ENCODE results near the gene PDE6A. TPM values are rescaled to one million over a fixed set of nuclear protein-coding genes. Genes with fewer than 3 reads are reported as not detected.
"Not testable (repeated sequence)": the region's sequence is repeated elsewhere in the genome, so short reads cannot be mapped to it uniquely, and the experiment has no call there.

The PDE6A gene
- total RNA-seq, 2 experiments from 2014 or later: not detected

DNA sequence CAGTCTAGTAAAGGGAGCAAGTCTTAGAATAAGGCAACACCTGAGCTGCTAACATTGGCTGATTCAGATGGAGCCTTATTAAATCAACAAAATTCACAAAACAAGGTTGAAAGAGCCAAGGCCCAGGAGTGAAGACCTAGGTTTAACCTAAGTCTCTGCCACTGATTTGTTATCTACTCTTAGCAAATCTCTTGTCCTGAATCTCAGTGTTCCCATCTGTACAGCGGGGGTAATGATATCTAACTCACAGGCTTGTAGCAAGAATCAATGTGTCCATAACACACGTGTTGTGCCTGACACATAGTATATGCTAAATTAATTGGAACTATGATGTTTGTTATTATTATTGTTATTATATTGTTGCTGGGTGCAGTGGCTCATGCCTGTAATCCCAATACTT lies 61.0 kb downstream of the PDE6A start:
- TF ChIP-seq, protein P1, sequence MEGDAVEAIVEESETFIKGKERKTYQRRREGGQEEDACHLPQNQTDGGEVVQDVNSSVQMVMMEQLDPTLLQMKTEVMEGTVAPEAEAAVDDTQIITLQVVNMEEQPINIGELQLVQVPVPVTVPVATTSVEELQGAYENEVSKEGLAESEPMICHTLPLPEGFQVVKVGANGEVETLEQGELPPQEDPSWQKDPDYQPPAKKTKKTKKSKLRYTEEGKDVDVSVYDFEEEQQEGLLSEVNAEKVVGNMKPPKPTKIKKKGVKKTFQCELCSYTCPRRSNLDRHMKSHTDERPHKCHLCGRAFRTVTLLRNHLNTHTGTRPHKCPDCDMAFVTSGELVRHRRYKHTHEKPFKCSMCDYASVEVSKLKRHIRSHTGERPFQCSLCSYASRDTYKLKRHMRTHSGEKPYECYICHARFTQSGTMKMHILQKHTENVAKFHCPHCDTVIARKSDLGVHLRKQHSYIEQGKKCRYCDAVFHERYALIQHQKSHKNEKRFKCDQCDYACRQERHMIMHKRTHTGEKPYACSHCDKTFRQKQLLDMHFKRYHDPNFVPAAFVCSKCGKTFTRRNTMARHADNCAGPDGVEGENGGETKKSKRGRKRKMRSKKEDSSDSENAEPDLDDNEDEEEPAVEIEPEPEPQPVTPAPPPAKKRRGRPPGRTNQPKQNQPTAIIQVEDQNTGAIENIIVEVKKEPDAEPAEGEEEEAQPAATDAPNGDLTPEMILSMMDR (conservative IDR thresholded peaks at IDR 0.05; ENCODE audit: low read length): no peak
- no peak for TF ChIP-seq EZH2phosphoT487 (IDR thresholded peaks at IDR 0.05; ENCODE audit: borderline replicate concordance, low read depth, low read length)
- ChIA-PET POLR2A (no interaction called here), CTCF (ENCODE audit: unreplicated experiment) (no interaction called here)
- no peaks in the 10 kb centered on the region for H3K36me3 ChIP-seq (ENCODE audit: insufficient read depth, low read length)
- no peaks in the 10 kb centered on the region for H3K79me2 ChIP-seq (ENCODE audit: insufficient read depth, low read depth, low read length)
- H3K9me2 ChIP-seq (ENCODE audit: insufficient read depth, low read length): no peaks in the 10 kb centered on the region
- no peak overlapping the region for H3K27ac ChIP-seq (ENCODE audit: low read depth, low read length, poor library complexity, severe bottlenecking)
- H3K4me2 ChIP-seq (ENCODE audit: low read length): no peak overlapping the region
- H2AFZ ChIP-seq (ENCODE audit: low read length): no peak overlapping the region
- no peak overlapping the region for H3K4me3 ChIP-seq (ENCODE audit: low read depth, low read length, poor library complexity, severe bottlenecking)
- intact Hi-C loops (cut with micrococcal nuclease; ENCODE audit: unreplicated experiment): no loop called here
- H3K4me1 ChIP-seq (ENCODE audit: insufficient read depth, low read length, poor library complexity, severe bottlenecking): no peaks in the 10 kb centered on the region
- no peak for DNase-seq (ENCODE audit: low spot score)
- no TSS peak for BruUV-seq (replicated peaks)
- H4K20me1 ChIP-seq (ENCODE audit: insufficient read depth, low read length): no peaks in the 10 kb centered on the region
- no peaks in the 10 kb centered on the region for H3K9me3 ChIP-seq (ENCODE audit: low read length)

DNA sequence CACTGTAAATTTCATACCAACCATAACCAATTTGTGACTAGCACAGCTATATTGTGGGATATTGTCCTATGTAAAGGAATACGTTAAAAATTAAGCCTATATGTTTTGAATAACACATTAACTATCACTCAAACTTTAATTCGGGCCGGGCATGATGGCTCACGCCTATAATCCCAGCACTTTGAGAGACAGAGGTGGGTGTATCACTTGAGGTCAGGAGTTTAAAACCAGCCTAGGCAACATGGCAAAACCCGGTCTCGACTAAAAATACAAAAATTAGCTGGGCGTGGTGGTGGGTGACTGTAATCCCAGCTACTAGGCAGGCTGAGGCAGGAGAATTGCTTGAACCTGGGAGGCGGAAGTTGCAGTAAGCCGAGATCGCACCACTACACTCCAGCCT lies 62.0 kb downstream of the PDE6A start:
- H3K9me3 ChIP-seq (ENCODE audit: low read length); H4K20me1 ChIP-seq (ENCODE audit: insufficient read depth, low read length); H3K4me2 ChIP-seq (ENCODE audit: low read length); CTCF ChIA-PET (ENCODE audit: unreplicated experiment); H3K4me1 ChIP-seq (ENCODE audit: insufficient read depth, low read length, poor library complexity, severe bottlenecking); H3K79me2 ChIP-seq (ENCODE audit: insufficient read depth, low read depth, low read length); H2AFZ ChIP-seq (ENCODE audit: low read length); DNase-seq (ENCODE audit: low spot score); intact Hi-C loops (cut with micrococcal nuclease; ENCODE audit: unreplicated experiment); POLR2A ChIA-PET; H3K9me2 ChIP-seq (ENCODE audit: insufficient read depth, low read length); H3K4me3 ChIP-seq (ENCODE audit: low read depth, low read length, poor library complexity, severe bottlenecking); H3K36me3 ChIP-seq (ENCODE audit: insufficient read depth, low read length); BruUV-seq (replicated peaks); H3K27ac ChIP-seq (ENCODE audit: low read depth, low read length, poor library complexity, severe bottlenecking): not testable (repeated sequence)

DNA sequence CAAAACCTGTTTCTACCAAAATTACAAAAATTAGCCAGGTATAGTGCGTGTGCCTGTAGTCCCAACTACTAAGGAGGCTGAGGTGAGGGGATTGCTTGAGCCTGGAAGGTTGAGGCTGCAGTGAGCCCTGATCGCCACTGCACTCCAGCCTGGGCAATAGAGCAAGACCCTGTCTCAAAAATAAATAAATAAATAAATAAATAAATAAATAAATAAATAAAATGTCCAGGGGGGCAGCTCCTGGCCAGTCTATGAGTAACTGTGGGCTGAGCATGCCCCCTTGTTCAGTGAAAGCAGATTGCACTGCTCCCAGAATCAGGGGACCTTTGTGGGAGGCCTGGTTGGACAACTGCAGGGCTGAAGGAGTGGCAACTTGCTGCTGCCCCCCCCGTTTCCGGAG lies 62.7 kb downstream of the PDE6A start:
- H3K4me3 ChIP-seq (ENCODE audit: low read depth, low read length, poor library complexity, severe bottlenecking): no peak overlapping the region
- CTCF ChIA-PET (ENCODE audit: unreplicated experiment): no interaction called here
- no peaks in the 10 kb centered on the region for H3K9me2 ChIP-seq (ENCODE audit: insufficient read depth, low read length)
- POLR2A ChIA-PET: no interaction called here
- no peaks in the 10 kb centered on the region for H3K4me1 ChIP-seq (ENCODE audit: insufficient read depth, low read length, poor library complexity, severe bottlenecking)
- intact Hi-C loops (cut with micrococcal nuclease; ENCODE audit: unreplicated experiment): no loop called here
- no peaks in the 10 kb centered on the region for H3K79me2 ChIP-seq (ENCODE audit: insufficient read depth, low read depth, low read length)
- no peak overlapping the region for H3K4me2 ChIP-seq (ENCODE audit: low read length)
- no peaks in the 10 kb centered on the region for H3K9me3 ChIP-seq (ENCODE audit: low read length)
- H3K27ac ChIP-seq (ENCODE audit: low read depth, low read length, poor library complexity, severe bottlenecking): no peak overlapping the region
- no peaks in the 10 kb centered on the region for H4K20me1 ChIP-seq (ENCODE audit: insufficient read depth, low read length)
- BruUV-seq (replicated peaks): no TSS peak
- no peak for TF ChIP-seq EZH2phosphoT487 (IDR thresholded peaks at IDR 0.05; ENCODE audit: borderline replicate concordance, low read depth, low read length)
- TF ChIP-seq, protein P1 (conservative IDR thresholded peaks at IDR 0.05; ENCODE audit: low read length): no peak
- H2AFZ ChIP-seq (ENCODE audit: low read length): no peak overlapping the region
- no peaks in the 10 kb centered on the region for H3K36me3 ChIP-seq (ENCODE audit: insufficient read depth, low read length)
- DNase-seq (ENCODE audit: low spot score): no peak

All from OCI-LY7 (cell line).